Stimulated activated CD8-positive, alpha-beta memory T cell treated with anti-CD3 and anti-CD28 coated beads, Interleukin-4, amount 100 ng/mL, for 48 hours (primary cell): ENCODE measurements around the gene ADAMTS16.

Experiments
- DNase-seq: peaks from one replicate; pipeline ENCODE4 v3.0.0-alpha.2; 2020

Gene ADAMTS16

GRCh38 chr5:5352675-5353074, 212.5 kb downstream of the ADAMTS16 start:
- no peak for DNase-seq

GRCh38 chr5:5353681-5354080, 213.6 kb downstream of the ADAMTS16 start:
- no peak for DNase-seq

DNA sequence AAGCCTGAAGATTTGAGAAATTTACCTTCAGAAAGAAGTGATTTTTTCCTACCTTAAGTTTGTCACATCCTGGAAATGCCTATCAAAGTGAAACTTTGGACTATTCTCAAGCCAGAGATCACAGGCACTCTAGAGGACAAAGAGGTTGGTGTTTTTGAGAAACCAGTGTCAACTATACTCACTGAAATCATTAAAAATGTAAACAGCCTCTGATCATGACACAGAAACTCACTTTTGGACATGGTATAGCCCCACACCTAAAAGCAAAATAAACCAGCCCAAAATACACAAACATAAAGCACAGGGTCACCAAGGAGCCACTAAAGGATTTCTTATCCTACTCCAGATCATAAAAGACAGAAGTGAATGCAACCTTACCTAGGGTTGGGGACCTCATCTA, 216.6 kb downstream of the ADAMTS16 start:
- DNase-seq, result no peak

GRCh38 chr5:5359618-5360017, 219.5 kb downstream of the ADAMTS16 start:
- DNase-seq, result no peak

- DNase-seq, result no peak
These were observed 220.3 kb downstream of the ADAMTS16 start for GRCh38 chr5:5360363-5360940.

DNA sequence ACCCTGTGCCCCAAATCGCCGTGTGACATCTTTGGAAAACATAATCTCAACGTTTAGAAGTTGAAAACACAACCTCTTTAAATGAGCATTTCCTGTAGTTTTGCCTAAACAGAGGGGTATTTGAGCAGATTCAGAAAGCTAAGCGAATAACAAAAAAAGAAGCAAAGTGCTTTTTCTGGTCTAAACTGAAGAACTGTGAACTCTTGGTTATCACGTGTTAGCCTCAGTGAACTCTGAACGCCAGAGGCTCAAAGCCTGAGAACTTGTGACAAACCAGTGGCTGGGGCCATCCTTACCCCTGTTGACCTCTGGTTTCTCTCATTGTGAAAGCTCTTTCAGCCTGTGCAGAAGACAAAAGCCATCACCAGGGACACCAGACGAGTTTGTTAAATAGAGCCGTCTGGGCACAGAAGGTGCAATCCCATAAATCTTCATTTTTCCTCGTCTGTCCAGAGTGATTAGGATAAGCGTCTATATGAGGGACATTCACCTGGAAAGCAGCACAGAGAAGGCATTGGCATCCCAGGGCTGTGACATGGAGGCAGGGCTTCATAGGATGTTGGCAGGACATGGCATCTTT, 220.9 kb downstream of the ADAMTS16 start:
- DNase-seq, result no peak

- DNase-seq, result no peak
These were observed 222.9 kb downstream of the ADAMTS16 start for GRCh38 chr5:5363045-5363444.

- no peak for DNase-seq
These were observed 224.8 kb downstream of the ADAMTS16 start for GRCh38 chr5:5364932-5365331.

GRCh38 chr5:5367739-5368138, 227.6 kb downstream of the ADAMTS16 start:
- DNase-seq, result no peak

- DNase-seq, result no peak
These were observed 229.0 kb downstream of the ADAMTS16 start for GRCh38 chr5:5369051-5369605.
